Astrocyte (in vitro differentiated cells and primary cell): ENCODE data around the gene SH3BP1. TPM values are rescaled to one million over a fixed set of nuclear protein-coding genes. Genes with fewer than 3 reads are reported as not detected.
"Not testable (repeated sequence)": the region's sequence is repeated elsewhere in the genome, so short reads cannot be mapped to it uniquely, and the experiment has no call there.

Source experiments
- DNase-seq: peaks from one replicate; pipeline ENCODE4 v3.0.0-alpha.2; 2010; ENCODE audit warnings: low read depth
- FAIRE-seq: peaks from 2 replicates; lab custom pipeline; 2011; peaks lifted over from hg19 to GRCh38; lab: Jason Lieb, UNC
- H2AFZ ChIP-seq: 2 replicates; pipeline ENCODE4 v1.6.0; 2012; ENCODE audit warnings: low read depth, low read length, inconsistent platforms
- H3K27ac ChIP-seq: 2 replicates; pipeline ENCODE4 v1.5.1; 2011; ENCODE audit warnings: low read depth, low read length, inconsistent platforms
- H3K27me3 ChIP-seq: 2 replicates; pipeline ENCODE4 v1.6.0; 2011; ENCODE audit warnings: low read length, inconsistent platforms; ENCODE audit not compliant: insufficient read depth
- H3K36me3 ChIP-seq: 2 replicates; pipeline ENCODE4 v1.5.1; 2011; ENCODE audit warnings: low read length, inconsistent platforms; ENCODE audit not compliant: insufficient read depth
- H3K4me1 ChIP-seq: 2 replicates; pipeline ENCODE4 v1.5.1; 2011; ENCODE audit warnings: low read length, inconsistent platforms; ENCODE audit not compliant: insufficient read depth
- H3K4me2 ChIP-seq: 2 replicates; pipeline ENCODE4 v1.6.0; 2012; ENCODE audit warnings: low read length, inconsistent platforms
- H3K4me3 ChIP-seq: 2 replicates; pipeline ENCODE4 v1.5.1; 2011; ENCODE audit warnings: low read depth, mild to moderate bottlenecking, low read length, inconsistent platforms; ENCODE audit not compliant: insufficient read depth
- H3K79me2 ChIP-seq: 2 replicates; pipeline ENCODE4 v1.6.0; 2012; ENCODE audit warnings: mild to moderate bottlenecking, low read length, inconsistent platforms; ENCODE audit not compliant: insufficient read depth
- H3K9ac ChIP-seq: 2 replicates; pipeline ENCODE4 v1.6.0; 2012; ENCODE audit warnings: mild to moderate bottlenecking, low read length, inconsistent platforms
- H3K9me3 ChIP-seq: 2 replicates; pipeline ENCODE4 v1.5.1; 2012; ENCODE audit warnings: low read depth, mild to moderate bottlenecking, low read length, inconsistent platforms; ENCODE audit not compliant: insufficient read depth
- H4K20me1 ChIP-seq: 2 replicates; pipeline ENCODE4 v1.6.0; 2012; ENCODE audit warnings: low read length, inconsistent platforms; ENCODE audit not compliant: insufficient read depth
- H3K27ac Mint-ChIP-seq: one replicate; pipeline ENCODE4 v1.8.0; 2021; ENCODE audit warnings: mild to moderate bottlenecking, mixed read lengths; ENCODE audit not compliant: unreplicated experiment
- H3K27me3 Mint-ChIP-seq: one replicate; pipeline ENCODE4 v1.8.0; 2021; ENCODE audit warnings: low read depth, mixed read lengths; ENCODE audit not compliant: unreplicated experiment
- H3K36me3 Mint-ChIP-seq: one replicate; pipeline ENCODE4 v1.8.0; 2021; ENCODE audit warnings: low read depth, mixed read lengths; ENCODE audit not compliant: unreplicated experiment
- H3K4me1 Mint-ChIP-seq: one replicate; pipeline ENCODE4 v1.8.0; 2021; ENCODE audit warnings: low read depth, mixed read lengths; ENCODE audit not compliant: unreplicated experiment
- H3K4me3 Mint-ChIP-seq: one replicate; pipeline ENCODE4 v1.8.0; 2021; ENCODE audit warnings: mild to moderate bottlenecking, moderate library complexity, mixed read lengths; ENCODE audit not compliant: unreplicated experiment
- H3K9me3 Mint-ChIP-seq: one replicate; pipeline ENCODE4 v1.8.0; 2021; ENCODE audit warnings: mild to moderate bottlenecking, mixed read lengths; ENCODE audit not compliant: unreplicated experiment
- CTCF ChIP-seq: IDR thresholded peaks from 2 replicates; pipeline ENCODE4 v1.5.1; 2011; ENCODE audit warnings: low read depth, mild to moderate bottlenecking, inconsistent platforms, low read length, moderate library complexity; ENCODE audit not compliant: insufficient read depth
- EZH2 ChIP-seq: IDR thresholded peaks from 2 replicates; pipeline ENCODE4 v1.6.1; 2012; ENCODE audit warnings: mild to moderate bottlenecking, low read length, inconsistent platforms; ENCODE audit not compliant: insufficient read depth
- total RNA-seq: library from RNA; stranded (reverse); gene quantifications from 2 replicates; pipeline ENCODE4 v1.2.1, GENCODE V29; 2021

The SH3BP1 gene
- total RNA-seq, 1 donor from 2014 or later: 26.5 TPM

GRCh38 chr22:37655252-37655563, 15.7 kb downstream of the SH3BP1 start:
- peaks cover 12% of the 10 kb centered on the region for H3K79me2 ChIP-seq
- Mint-ChIP-seq H3K27me3 (no peaks in the 10 kb centered on the region), H3K9me3 (no peaks in the 10 kb centered on the region), H3K36me3 (peaks cover 9% of the 10 kb centered on the region), H3K4me1 (peaks cover 5% of the 10 kb centered on the region), H3K4me3 (no peak overlapping the region), H3K27ac (no peak overlapping the region)
- no peak overlapping the region for H2AFZ ChIP-seq
- no peak overlapping the region for H3K4me2 ChIP-seq
- no peaks in the 10 kb centered on the region for H3K9me3 ChIP-seq
- TF ChIP-seq EZH2: no peak
- TF ChIP-seq CTCF: no peak
- DNase-seq (no peak), FAIRE-seq (no peak)
- H3K27ac ChIP-seq: no peak overlapping the region
- peaks cover 12% of the 10 kb centered on the region for H4K20me1 ChIP-seq
- H3K27me3 ChIP-seq: no peaks in the 10 kb centered on the region
- no peak overlapping the region for H3K9ac ChIP-seq
- H3K4me1 ChIP-seq: peaks cover 15% of the 10 kb centered on the region
- peaks cover 6% of the 10 kb centered on the region for H3K36me3 ChIP-seq
- H3K4me3 ChIP-seq: no peak overlapping the region

- H3K36me3 Mint-ChIP-seq, H3K9ac ChIP-seq, H3K36me3 ChIP-seq, H2AFZ ChIP-seq, H3K9me3 Mint-ChIP-seq, H3K27ac ChIP-seq, H3K9me3 ChIP-seq, H3K27ac Mint-ChIP-seq, H3K27me3 Mint-ChIP-seq, H3K4me3 ChIP-seq, FAIRE-seq, DNase-seq, H3K4me3 Mint-ChIP-seq, H3K4me2 ChIP-seq, H3K27me3 ChIP-seq: not testable (repeated sequence)
- peaks cover 27% of the 10 kb centered on the region for H3K4me1 ChIP-seq
- H3K79me2 ChIP-seq: peaks cover 26% of the 10 kb centered on the region
- peaks cover 14% of the 10 kb centered on the region for H3K4me1 Mint-ChIP-seq
- peaks cover 23% of the 10 kb centered on the region for H4K20me1 ChIP-seq
Observed at GRCh38 chr22:37656583-37656982, 17.1 kb downstream of the SH3BP1 start.

GRCh38 chr22:37657590-37658132, 18.2 kb downstream of the SH3BP1 start:
- Histone ChIP-seq H3K4me3 (peak overlapping the region; percentile 53), H3K9ac (peak overlapping the region; percentile 70), H4K20me1 (peaks cover 29% of the 10 kb centered on the region), H2AFZ (peak overlapping the region; percentile 84), H3K36me3 (no peaks in the 10 kb centered on the region), H3K27me3 (no peaks in the 10 kb centered on the region), H3K79me2 (peaks cover 36% of the 10 kb centered on the region), H3K4me1 (peaks cover 28% of the 10 kb centered on the region), H3K9me3 (no peaks in the 10 kb centered on the region), H3K4me2 (peak overlapping the region; percentile 85), H3K27ac (peak overlapping the region; percentile 58)
- H3K27me3 Mint-ChIP-seq: no peaks in the 10 kb centered on the region
- TF ChIP-seq EZH2 (no peak), CTCF (no peak)
- no peaks in the 10 kb centered on the region for H3K9me3 Mint-ChIP-seq
- peaks cover 15% of the 10 kb centered on the region for H3K4me1 Mint-ChIP-seq
- DNase-seq: no peak
- H3K36me3 Mint-ChIP-seq: peaks cover 7% of the 10 kb centered on the region
- peak overlapping the region; percentile 87 for H3K4me3 Mint-ChIP-seq
- no peak for FAIRE-seq
- H3K27ac Mint-ChIP-seq: peak overlapping the region; percentile 95
